Measurements from ENCODE around the gene TNFAIP8L3. TPM values are rescaled to one million over a fixed set of nuclear protein-coding genes. Genes with fewer than 3 reads are reported as not detected.
A peak's percentile ranks its signal among the peaks of the same experiment; 100 is the strongest.

TNFAIP8L3 gene
- total and polyA plus RNA-seq, 2 of the 4 experiments (the other 2 are of a cell fraction): 0.29 to 0.90 TPM

DNA sequence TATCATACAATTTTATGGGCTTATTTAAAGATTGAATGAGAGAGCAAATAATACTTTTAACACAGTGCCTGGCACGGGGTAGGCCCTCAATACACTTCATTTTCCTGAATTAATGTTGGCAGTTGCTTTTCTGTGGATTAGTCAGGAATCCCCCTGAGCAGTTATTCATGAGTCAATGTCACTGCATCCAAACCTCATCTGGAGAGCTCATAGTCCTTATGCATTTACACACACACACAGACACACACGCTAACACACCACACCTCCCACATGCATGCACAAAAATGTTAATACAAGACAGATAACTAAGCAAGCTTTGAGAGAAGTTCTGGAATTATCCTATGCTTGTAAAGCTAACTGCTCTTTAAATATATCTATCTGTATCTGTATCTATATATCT lies 34.0 kb upstream of the TNFAIP8L3 start:
- no CpG with 5 or more reads among the region's 2 CpGs for WGBS, 2 experiments (ENCODE audit: extremely low coverage in 2 of 2, insufficient read length in 1 of 2)
- intact Hi-C loops (cut with micrococcal nuclease) (no loop called here), in situ Hi-C loops (cut with MboI; ENCODE audit: low sequenced_read_pairs) (no loop called here), dilution Hi-C loops (cut with HindIII; ENCODE audit: low sequenced_read_pairs, unreplicated experiment) (no loop called here)
- Histone ChIP-seq H3K9me1 (ENCODE audit: insufficient read depth, low read length) (peaks cover 14% of the 10 kb centered on the region), H4K8ac (ENCODE audit: low read depth in 2 of 2, low read length in 2 of 2) (no peak overlapping the region), H3K4me2 (ENCODE audit: low read depth, low read length) (no peak overlapping the region), H2AK9ac (replicated peaks; ENCODE audit: low read depth, low read length, poor library complexity) (no peak overlapping the region), H3K4ac (ENCODE audit: low read depth, low read length) (no peak overlapping the region), H2BK5ac (ENCODE audit: low read depth, low read length, poor library complexity, severe bottlenecking) (no peak overlapping the region), H3K79me1 (ENCODE audit: low read depth in 1 of 2, low read length in 2 of 2) (no peaks in the 10 kb centered on the region), H3K4me3 (ENCODE audit: insufficient read depth, low read depth, low read length) (no peak overlapping the region), H3K18ac (ENCODE audit: low read depth, low read length) (no peak overlapping the region), H3K36me3 (ENCODE audit: control insufficient read depth, insufficient read depth, low read length) (no peaks in the 10 kb centered on the region), H4K91ac (ENCODE audit: insufficient read depth, low read depth, low read length) (no peak overlapping the region), H2AK5ac (ENCODE audit: low read depth, low read length) (no peak overlapping the region), H3K9ac (ENCODE audit: low read depth, low read length) (no peak overlapping the region), H3K27ac (ENCODE audit: insufficient read depth, low read length) (no peak overlapping the region), H2BK15ac (ENCODE audit: low read depth, low read length) (no peak overlapping the region), H2BK120ac (ENCODE audit: low read depth, low read length) (no peak overlapping the region; the same call in 1 of the 2 replicates), H3K4me1 (ENCODE audit: control insufficient read depth, insufficient read depth, low read length) (peaks cover 6% of the 10 kb centered on the region), H4K5ac (ENCODE audit: low read depth, low read length) (no peak overlapping the region), H3K27me3 (ENCODE audit: control insufficient read depth, insufficient read depth, low read length) (no peaks in the 10 kb centered on the region), H3K14ac (replicated peaks; ENCODE audit: low read depth, low read length) (no peak overlapping the region), H2AFZ (replicated peaks; ENCODE audit: low read length, poor library complexity) (no peak overlapping the region), H3K56ac (ENCODE audit: extremely low read depth, insufficient read depth, low read length) (no peak overlapping the region), H2BK20ac (ENCODE audit: low read depth, low read length) (no peak overlapping the region), H3K23ac (ENCODE audit: low read depth, low read length) (no peak overlapping the region), H4K20me1 (ENCODE audit: insufficient read depth, low read length) (peaks cover 4% of the 10 kb centered on the region; the same call in 1 of the 2 replicates), H3K9me3 (ENCODE audit: control insufficient read depth, insufficient read depth, low read length) (no peaks in the 10 kb centered on the region)
- no peak for ATAC-seq (ENCODE audit: low read depth)
- ChIA-PET CTCF (interaction anchor here (0.6 to 1.1 kb wide), 2 partner anchors 34 to 43 kb away, joined by 4 to 6 read pairs; no protein-coding TSS in a partner anchor), POLR2A (ENCODE audit: unreplicated experiment) (no interaction called here)
- TF ChIP-seq CHD1 (IDR thresholded peaks at IDR 0.05; ENCODE audit: low read depth, low read length): no peak
- TF ChIP-seq, protein P1, sequence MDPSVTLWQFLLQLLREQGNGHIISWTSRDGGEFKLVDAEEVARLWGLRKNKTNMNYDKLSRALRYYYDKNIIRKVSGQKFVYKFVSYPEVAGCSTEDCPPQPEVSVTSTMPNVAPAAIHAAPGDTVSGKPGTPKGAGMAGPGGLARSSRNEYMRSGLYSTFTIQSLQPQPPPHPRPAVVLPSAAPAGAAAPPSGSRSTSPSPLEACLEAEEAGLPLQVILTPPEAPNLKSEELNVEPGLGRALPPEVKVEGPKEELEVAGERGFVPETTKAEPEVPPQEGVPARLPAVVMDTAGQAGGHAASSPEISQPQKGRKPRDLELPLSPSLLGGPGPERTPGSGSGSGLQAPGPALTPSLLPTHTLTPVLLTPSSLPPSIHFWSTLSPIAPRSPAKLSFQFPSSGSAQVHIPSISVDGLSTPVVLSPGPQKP (IDR thresholded peaks at IDR 0.05; ENCODE audit: borderline replicate concordance, low read depth, low read length): no peak
- no peak for TF ChIP-seq SMC3 (IDR thresholded peaks at IDR 0.05; ENCODE audit: low read depth, low read length)
- no peak for TF ChIP-seq MAZ (IDR thresholded peaks at IDR 0.05; ENCODE audit: borderline replicate concordance, low read depth, low read length)
- TF ChIP-seq, protein P2, sequence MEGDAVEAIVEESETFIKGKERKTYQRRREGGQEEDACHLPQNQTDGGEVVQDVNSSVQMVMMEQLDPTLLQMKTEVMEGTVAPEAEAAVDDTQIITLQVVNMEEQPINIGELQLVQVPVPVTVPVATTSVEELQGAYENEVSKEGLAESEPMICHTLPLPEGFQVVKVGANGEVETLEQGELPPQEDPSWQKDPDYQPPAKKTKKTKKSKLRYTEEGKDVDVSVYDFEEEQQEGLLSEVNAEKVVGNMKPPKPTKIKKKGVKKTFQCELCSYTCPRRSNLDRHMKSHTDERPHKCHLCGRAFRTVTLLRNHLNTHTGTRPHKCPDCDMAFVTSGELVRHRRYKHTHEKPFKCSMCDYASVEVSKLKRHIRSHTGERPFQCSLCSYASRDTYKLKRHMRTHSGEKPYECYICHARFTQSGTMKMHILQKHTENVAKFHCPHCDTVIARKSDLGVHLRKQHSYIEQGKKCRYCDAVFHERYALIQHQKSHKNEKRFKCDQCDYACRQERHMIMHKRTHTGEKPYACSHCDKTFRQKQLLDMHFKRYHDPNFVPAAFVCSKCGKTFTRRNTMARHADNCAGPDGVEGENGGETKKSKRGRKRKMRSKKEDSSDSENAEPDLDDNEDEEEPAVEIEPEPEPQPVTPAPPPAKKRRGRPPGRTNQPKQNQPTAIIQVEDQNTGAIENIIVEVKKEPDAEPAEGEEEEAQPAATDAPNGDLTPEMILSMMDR (conservative IDR thresholded peaks at IDR 0.05; ENCODE audit: low read depth, low read length): no peak
- no peak for TF ChIP-seq RFX5 (IDR thresholded peaks at IDR 0.05; ENCODE audit: low read depth, low read length)
- no peak for TF ChIP-seq CEBPB (IDR thresholded peaks at IDR 0.05; ENCODE audit: low read depth, low read length)
- no peak for TF ChIP-seq MAFK (IDR thresholded peaks at IDR 0.05; ENCODE audit: low read depth, low read length)
- TF ChIP-seq, protein P3, sequence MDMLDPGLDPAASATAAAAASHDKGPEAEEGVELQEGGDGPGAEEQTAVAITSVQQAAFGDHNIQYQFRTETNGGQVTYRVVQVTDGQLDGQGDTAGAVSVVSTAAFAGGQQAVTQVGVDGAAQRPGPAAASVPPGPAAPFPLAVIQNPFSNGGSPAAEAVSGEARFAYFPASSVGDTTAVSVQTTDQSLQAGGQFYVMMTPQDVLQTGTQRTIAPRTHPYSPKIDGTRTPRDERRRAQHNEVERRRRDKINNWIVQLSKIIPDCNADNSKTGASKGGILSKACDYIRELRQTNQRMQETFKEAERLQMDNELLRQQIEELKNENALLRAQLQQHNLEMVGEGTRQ (IDR thresholded peaks at IDR 0.05; ENCODE audit: low read depth, low read length): no peak
- TF ChIP-seq MXI1 (IDR thresholded peaks at IDR 0.05; ENCODE audit: borderline replicate concordance, low read depth, low read length): no peak
- no peak for TF ChIP-seq NFE2L2 (IDR thresholded peaks at IDR 0.05; ENCODE audit: low read depth, low read length)
- TF ChIP-seq POLR2A (IDR thresholded peaks at IDR 0.05; ENCODE audit: low read depth, low read length): no peak
- TF ChIP-seq BHLHE40 (IDR thresholded peaks at IDR 0.05; ENCODE audit: low read depth, low read length): no peak
- TF ChIP-seq FOS (IDR thresholded peaks at IDR 0.05; ENCODE audit: low read depth, low read length): no peak
- TF ChIP-seq RAD21 (IDR thresholded peaks at IDR 0.05; ENCODE audit: low read length): no peak
- no peak for TF ChIP-seq RCOR1 (IDR thresholded peaks at IDR 0.05; ENCODE audit: insufficient replicate concordance, low read length)
- no TSS peak for BruUV-seq (replicated peaks)
- peak; percentile 22 for DNase-seq
